PC-3 (cell line): ENCODE measurements around the gene DDX54.

ENCODE experiments used
- CTCF ChIP-seq: fragments of 300-600 bp; sonication (generic); conservative IDR thresholded peaks from 2 replicates; pipeline ENCODE4 v1.5.1; 2017; ENCODE audit warnings: antibody characterized with exemption, low read depth, mild to moderate bottlenecking, low read length
- EZH2 ChIP-seq: fragments of 300-600 bp; sonication (generic); IDR thresholded peaks from one replicate; pipeline ENCODE4 v1.6.1; 2017; ENCODE audit warnings: antibody characterized with exemption, mild to moderate bottlenecking, low read length; ENCODE audit not compliant: unreplicated experiment
- EZH2phosphoT487 ChIP-seq: fragments of 300-600 bp; sonication (generic); IDR thresholded peaks from 2 replicates; pipeline ENCODE4 v1.6.1; 2018; ENCODE audit warnings: mild to moderate bottlenecking, antibody characterized with exemption, low read length, borderline replicate concordance

- TF ChIP-seq CTCF (no peak), EZH2 (no peak), EZH2phosphoT487 (no peak)
Measured at GRCh38 chr12:113186666-113187325, 1.5 kb upstream of the DDX54 start.
